HEK293T (cell line): ENCODE results near the gene TSPOAP1.

Experiments used
- ELF4 ChIP-seq: fragments of 450-650 bp; IDR thresholded peaks from 2 replicates; pipeline ENCODE4 v1.6.1; 2017; ENCODE audit warnings: antibody characterized with exemption
- FOXM1 ChIP-seq: fragments of 450-650 bp; IDR thresholded peaks from 2 replicates; pipeline ENCODE4 v1.6.1; 2017; ENCODE audit warnings: mild to moderate bottlenecking, borderline replicate concordance
- HDGF ChIP-seq: fragments of 450-650 bp; IDR thresholded peaks from 2 replicates; pipeline ENCODE4 v1.6.1; 2017; ENCODE audit warnings: antibody characterized with exemption, borderline replicate concordance
- SUZ12 ChIP-seq: fragments of 450-650 bp; IDR thresholded peaks from 2 replicates; pipeline ENCODE4 v1.6.1; 2016; ENCODE audit warnings: mild to moderate bottlenecking

DNA sequence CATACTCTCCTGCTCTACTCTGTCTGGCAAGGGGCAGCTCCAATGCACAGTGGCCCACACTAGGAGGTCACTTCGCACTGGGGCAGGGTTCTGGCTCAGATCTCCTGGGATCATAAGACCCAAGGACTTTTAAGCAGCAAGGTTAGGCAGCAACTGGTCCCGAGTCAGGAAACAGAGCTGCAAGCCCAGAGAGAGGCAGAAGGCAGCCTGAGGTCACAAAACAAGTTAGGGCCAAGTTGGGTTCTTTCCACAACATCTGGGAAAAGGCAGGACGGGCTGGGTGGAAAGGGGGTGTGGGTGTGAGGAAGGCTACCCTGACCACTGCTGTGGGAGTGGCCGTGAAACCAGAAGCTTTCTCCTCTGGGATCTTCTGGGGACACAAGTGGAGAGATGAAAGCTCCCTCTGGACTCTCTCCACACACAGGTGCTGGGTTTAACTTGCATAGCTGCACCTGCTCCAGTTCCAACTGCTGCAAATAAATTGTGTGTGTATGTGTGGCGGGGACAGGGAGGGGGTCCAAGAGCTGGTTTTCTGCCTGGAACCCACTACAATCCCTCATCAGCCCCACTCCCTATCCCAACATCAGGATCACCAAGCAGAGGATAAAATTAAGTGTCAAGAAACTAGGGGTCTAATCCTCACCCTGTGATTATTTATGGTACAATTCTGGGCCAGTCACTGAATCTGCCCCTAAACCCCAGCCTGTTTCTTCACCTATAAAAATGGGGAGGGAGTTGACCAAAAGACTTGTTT, 8.0 kb upstream of the TSPOAP1 start:
- TF ChIP-seq HDGF (no peak), ELF4 (no peak), FOXM1 (no peak), SUZ12 (no peak)
